ENCODE results near the gene BRIP1. TPM values are rescaled to one million over a fixed set of nuclear protein-coding genes. Genes with fewer than 3 reads are reported as not detected.

BRIP1 gene
- total RNA-seq, 4 donors from 2014 or later = 0.13 to 0.79 (median 0.38) TPM

- DNase-seq (ENCODE audit: low spot score) (no peak), ATAC-seq (ENCODE audit: low FRiP score) (no peak)
- TF ChIP-seq CTCF (IDR thresholded peaks at IDR 0.05) = no peak
These were observed 200.0 kb downstream of the BRIP1 start for GRCh38 chr17:61663310-61663709.

- ATAC-seq (ENCODE audit: low FRiP score) (no peak), DNase-seq (ENCODE audit: low spot score) (no peak)
- no peak for TF ChIP-seq CTCF (IDR thresholded peaks at IDR 0.05)
These were observed 200.6 kb downstream of the BRIP1 start for GRCh38 chr17:61662741-61663140.

GRCh38 chr17:61662186-61662585 lies 201.1 kb downstream of the BRIP1 start:
- no peak for DNase-seq (ENCODE audit: low spot score)
- TF ChIP-seq CTCF (IDR thresholded peaks at IDR 0.05) = no peak
- ATAC-seq (ENCODE audit: low FRiP score) = no peak

GRCh38 chr17:61660746-61661485 lies 202.4 kb downstream of the BRIP1 start:
- DNase-seq (ENCODE audit: low spot score) (no peak), ATAC-seq (ENCODE audit: low FRiP score) (no peak)
- no peak for TF ChIP-seq CTCF (IDR thresholded peaks at IDR 0.05)

- DNase-seq (ENCODE audit: low spot score) = no peak
- TF ChIP-seq CTCF (IDR thresholded peaks at IDR 0.05) = no peak
- ATAC-seq (ENCODE audit: low FRiP score) = no peak
These were observed 203.9 kb downstream of the BRIP1 start for GRCh38 chr17:61659437-61659836.

- ATAC-seq (ENCODE audit: low FRiP score) (no peak), DNase-seq (ENCODE audit: low spot score) (no peak)
- no peak for TF ChIP-seq CTCF (IDR thresholded peaks at IDR 0.05)
These were observed 205.1 kb downstream of the BRIP1 start for GRCh38 chr17:61658183-61658582.

- ATAC-seq (ENCODE audit: low FRiP score) (no peak), DNase-seq (ENCODE audit: low spot score) (no peak)
- TF ChIP-seq CTCF (IDR thresholded peaks at IDR 0.05) = no peak
These were observed 206.0 kb downstream of the BRIP1 start for GRCh38 chr17:61657338-61657737.

Data from omental fat pad (tissue), 4 donors.